BLaER1 (cell line): Measurements from ENCODE around the gene CAB39.

ENCODE experiments used
- H3K27ac ChIP-seq: shearing (Covaris generic); formaldehyde crosslinking; 2 replicates; pipeline ENCODE4 v1.8.1; 2022
- H3K27me3 ChIP-seq: shearing (Covaris generic); formaldehyde crosslinking; 2 replicates; pipeline ENCODE4 v1.8.1; 2022
- H3K36me3 ChIP-seq: shearing (Covaris generic); formaldehyde crosslinking; 2 replicates; pipeline ENCODE4 v1.8.1; 2022
- H3K4me1 ChIP-seq: shearing (Covaris generic); formaldehyde crosslinking; 2 replicates; pipeline ENCODE4 v1.8.1; 2022
- H3K4me2 ChIP-seq: shearing (Covaris generic); formaldehyde crosslinking; 2 replicates; pipeline ENCODE4 v1.8.1; 2022
- H3K4me3 ChIP-seq: shearing (Covaris generic); formaldehyde crosslinking; 2 replicates; pipeline ENCODE4 v1.8.1; 2022
- H3K9ac ChIP-seq: shearing (Covaris generic); formaldehyde crosslinking; 2 replicates; pipeline ENCODE4 v1.8.1; 2022
- H3K9me3 ChIP-seq: shearing (Covaris generic); formaldehyde crosslinking; 2 replicates; pipeline ENCODE4 v1.8.1; 2022
- H4K20me1 ChIP-seq: shearing (Covaris generic); formaldehyde crosslinking; 2 replicates; pipeline ENCODE4 v1.8.1; 2022
- Cebpa-rat ChIP-seq: shearing (Covaris generic); IDR thresholded peaks from 2 replicates; pipeline ENCODE4 v1.8.1; 2022

Gene CAB39

DNA sequence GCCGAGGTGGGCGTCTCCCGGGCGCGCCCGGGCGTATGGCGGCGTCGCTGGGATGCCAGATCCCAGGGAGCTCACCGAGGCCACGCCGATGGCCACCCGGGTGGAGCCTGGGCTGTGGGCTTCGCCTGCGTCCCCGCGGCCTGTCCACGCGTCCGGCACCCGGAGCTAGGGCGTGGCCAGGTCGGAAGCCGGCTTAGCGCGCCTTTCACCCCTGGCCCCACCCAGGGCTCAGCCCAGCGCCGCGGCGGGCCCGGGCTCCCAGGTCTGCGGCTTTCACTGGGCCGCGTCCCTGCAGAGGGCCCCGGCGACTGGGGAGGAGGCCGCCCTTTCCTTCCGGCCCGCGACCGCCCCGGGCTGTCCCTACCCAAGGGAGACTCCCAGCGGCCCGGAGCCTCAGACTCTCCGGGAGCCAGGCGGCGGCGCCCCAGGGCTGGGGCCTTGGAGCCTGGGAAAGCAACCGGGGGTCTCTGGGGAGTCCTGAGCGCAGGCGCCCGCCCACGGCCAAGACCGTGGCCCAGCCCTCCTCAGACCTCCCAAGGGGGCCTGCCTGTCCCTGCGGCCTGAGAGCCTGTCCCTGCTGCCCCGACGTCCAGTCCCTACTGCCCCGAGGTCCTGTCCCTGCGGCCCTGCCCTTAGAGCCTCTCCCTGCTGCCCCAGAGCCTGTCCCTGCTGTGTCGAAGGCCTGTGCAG is 115.8 kb downstream of the CAB39 start:
- Histone ChIP-seq H3K4me3 (peak overlapping the region; percentile 68), H3K9ac (peak overlapping the region; percentile 59), H3K4me2 (peak overlapping the region; percentile 97), H3K9me3 (no peaks in the 10 kb centered on the region), H3K27me3 (no peaks in the 10 kb centered on the region), H3K36me3 (no peaks in the 10 kb centered on the region), H3K27ac (peak overlapping the region; percentile 61), H3K4me1 (peaks cover 34% of the 10 kb centered on the region), H4K20me1 (no peaks in the 10 kb centered on the region)
- no peak for TF ChIP-seq Cebpa-rat

DNA sequence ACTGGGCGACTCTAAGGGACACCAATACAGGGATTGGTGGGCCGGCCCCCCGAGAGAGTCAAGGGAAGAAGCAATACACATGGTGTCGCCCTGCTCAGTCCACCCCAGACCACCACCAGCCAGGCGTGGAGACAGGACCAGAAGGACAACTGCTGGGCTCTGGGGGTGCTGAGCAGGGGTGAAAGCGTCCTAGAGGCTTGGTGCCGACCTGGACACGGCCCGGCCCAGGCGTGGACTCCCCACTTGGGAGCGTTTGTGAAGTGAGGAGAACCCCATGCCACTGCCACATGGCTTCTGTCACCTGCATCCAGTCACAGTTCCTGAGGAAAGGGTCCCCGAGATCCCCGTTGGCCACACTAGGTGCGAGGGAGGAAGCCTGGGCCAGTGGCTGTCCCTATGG is 116.7 kb downstream of the CAB39 start:
- no peak overlapping the region for H3K4me2 ChIP-seq
- no peak for TF ChIP-seq Cebpa-rat
- no peaks in the 10 kb centered on the region for H3K36me3 ChIP-seq
- H3K27me3 ChIP-seq: no peaks in the 10 kb centered on the region
- no peak overlapping the region for H3K9ac ChIP-seq
- H3K4me1 ChIP-seq: peaks cover 25% of the 10 kb centered on the region
- no peaks in the 10 kb centered on the region for H4K20me1 ChIP-seq
- no peak overlapping the region for H3K27ac ChIP-seq
- no peaks in the 10 kb centered on the region for H3K9me3 ChIP-seq
- no peak overlapping the region for H3K4me3 ChIP-seq

DNA sequence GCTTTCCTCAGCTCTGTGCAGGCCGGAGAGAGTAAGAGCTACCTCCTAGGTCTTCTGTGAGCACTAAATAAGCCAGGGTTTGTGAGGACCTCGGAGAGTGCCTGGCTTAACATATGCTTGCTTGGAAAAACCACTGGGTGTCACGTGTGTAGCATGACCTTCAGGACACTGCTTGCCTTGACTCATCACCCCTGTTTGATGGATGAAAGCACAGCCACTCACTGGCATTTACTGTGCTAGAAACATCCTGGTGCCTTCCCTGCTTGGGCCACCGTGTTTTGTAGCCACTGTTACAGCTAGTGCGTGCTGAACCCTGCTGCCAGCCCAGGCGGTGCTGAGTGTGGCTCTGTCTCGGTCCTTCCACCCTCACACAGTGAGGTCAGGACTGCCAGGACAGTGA is 117.3 kb downstream of the CAB39 start:
- Histone ChIP-seq H3K4me3 (no peak overlapping the region), H3K36me3 (no peaks in the 10 kb centered on the region), H3K9me3 (no peaks in the 10 kb centered on the region), H3K4me1 (peaks cover 23% of the 10 kb centered on the region), H3K27me3 (no peaks in the 10 kb centered on the region), H3K9ac (no peak overlapping the region), H3K4me2 (no peak overlapping the region), H4K20me1 (no peaks in the 10 kb centered on the region), H3K27ac (no peak overlapping the region)
- no peak for TF ChIP-seq Cebpa-rat

- Histone ChIP-seq H3K36me3 (no peaks in the 10 kb centered on the region), H3K4me3 (no peak overlapping the region), H3K27me3 (no peaks in the 10 kb centered on the region), H3K27ac (no peak overlapping the region), H3K9me3 (no peaks in the 10 kb centered on the region), H4K20me1 (no peaks in the 10 kb centered on the region), H3K9ac (no peak overlapping the region), H3K4me2 (no peak overlapping the region), H3K4me1 (peaks cover 23% of the 10 kb centered on the region)
- no peak for TF ChIP-seq Cebpa-rat
These were observed 117.8 kb downstream of the CAB39 start for GRCh38 chr2:230830428-230830827.

DNA sequence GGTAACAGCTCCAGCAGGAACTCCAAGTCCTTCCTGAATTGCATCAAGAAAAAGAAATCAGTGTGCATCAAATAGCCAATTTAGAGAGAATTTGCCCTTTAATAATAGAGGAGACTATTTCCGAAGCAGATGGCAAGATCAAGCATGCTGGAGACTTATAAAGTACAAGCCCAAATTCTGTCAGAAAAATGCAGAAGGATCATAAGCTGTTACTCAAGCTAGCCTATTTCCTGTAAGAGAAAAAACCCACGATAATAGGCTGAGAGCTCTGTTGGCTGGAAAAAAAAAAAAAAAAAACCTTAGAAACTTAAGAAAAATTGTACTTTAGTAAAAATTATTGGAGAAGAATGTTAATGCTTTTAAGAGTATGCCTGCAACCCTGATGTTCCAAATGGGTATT is 127.7 kb downstream of the CAB39 start:
- H3K36me3 ChIP-seq: no peaks in the 10 kb centered on the region
- H3K4me3 ChIP-seq: no peak overlapping the region
- H3K9me3 ChIP-seq: peaks cover 11% of the 10 kb centered on the region; the same call in 1 of the 2 replicates
- no peaks in the 10 kb centered on the region for H4K20me1 ChIP-seq
- H3K4me2 ChIP-seq: no peak overlapping the region
- no peaks in the 10 kb centered on the region for H3K4me1 ChIP-seq
- no peaks in the 10 kb centered on the region for H3K27me3 ChIP-seq
- TF ChIP-seq Cebpa-rat: no peak
- no peak overlapping the region for H3K9ac ChIP-seq
- H3K27ac ChIP-seq: no peak overlapping the region

DNA sequence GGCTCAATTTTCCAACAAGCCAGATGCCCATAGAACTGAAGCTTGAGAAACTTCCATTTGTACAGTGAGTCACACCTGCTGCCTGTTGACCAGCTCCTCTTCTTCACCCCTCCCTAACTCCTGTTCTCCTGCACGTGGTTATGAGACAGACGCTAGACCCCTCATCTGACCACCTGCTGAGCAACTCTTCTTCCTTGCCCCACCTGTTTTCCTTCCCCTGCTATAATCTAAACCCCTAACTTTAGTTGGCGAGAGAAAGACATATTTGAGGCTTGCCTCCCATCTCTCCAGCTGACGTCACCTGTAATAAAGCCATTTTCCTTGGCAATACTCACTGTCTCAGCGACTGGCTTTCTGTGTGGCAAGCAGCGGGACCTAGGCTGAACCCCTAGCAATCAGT is 129.8 kb downstream of the CAB39 start:
- Histone ChIP-seq H3K4me3 (no peak overlapping the region), H3K4me1 (no peaks in the 10 kb centered on the region), H3K4me2 (no peak overlapping the region), H3K9ac (no peak overlapping the region), H3K36me3 (no peaks in the 10 kb centered on the region), H3K27ac (no peak overlapping the region), H3K27me3 (no peaks in the 10 kb centered on the region), H3K9me3 (peaks cover 18% of the 10 kb centered on the region; the same call in 1 of the 2 replicates), H4K20me1 (no peaks in the 10 kb centered on the region)
- TF ChIP-seq Cebpa-rat: no peak

- TF ChIP-seq Cebpa-rat: no peak
These were observed 130.5 kb downstream of the CAB39 start for GRCh38 chr2:230843132-230843531.

GRCh38 chr2:230846360-230846759 is 133.7 kb downstream of the CAB39 start:
- H3K4me1 ChIP-seq: no peaks in the 10 kb centered on the region
- peaks cover 26% of the 10 kb centered on the region for H3K9me3 ChIP-seq
- no peaks in the 10 kb centered on the region for H3K36me3 ChIP-seq
- H4K20me1 ChIP-seq: no peaks in the 10 kb centered on the region
- TF ChIP-seq Cebpa-rat: no peak
- H3K4me3 ChIP-seq: no peak overlapping the region
- H3K27me3 ChIP-seq: no peaks in the 10 kb centered on the region
- H3K4me2 ChIP-seq: no peak overlapping the region
- no peak overlapping the region for H3K27ac ChIP-seq
- H3K9ac ChIP-seq: no peak overlapping the region

More at GRCh38 chr2:230843132-230843531, 130.5 kb downstream of the CAB39 start:
- Histone ChIP-seq H3K4me2 (no peak overlapping the region), H3K4me1 (no peaks in the 10 kb centered on the region), H3K27me3 (no peaks in the 10 kb centered on the region), H3K9me3 (peaks cover 20% of the 10 kb centered on the region), H3K36me3 (no peaks in the 10 kb centered on the region), H3K9ac (no peak overlapping the region), H3K27ac (no peak overlapping the region), H3K4me3 (no peak overlapping the region), H4K20me1 (no peaks in the 10 kb centered on the region)

DNA sequence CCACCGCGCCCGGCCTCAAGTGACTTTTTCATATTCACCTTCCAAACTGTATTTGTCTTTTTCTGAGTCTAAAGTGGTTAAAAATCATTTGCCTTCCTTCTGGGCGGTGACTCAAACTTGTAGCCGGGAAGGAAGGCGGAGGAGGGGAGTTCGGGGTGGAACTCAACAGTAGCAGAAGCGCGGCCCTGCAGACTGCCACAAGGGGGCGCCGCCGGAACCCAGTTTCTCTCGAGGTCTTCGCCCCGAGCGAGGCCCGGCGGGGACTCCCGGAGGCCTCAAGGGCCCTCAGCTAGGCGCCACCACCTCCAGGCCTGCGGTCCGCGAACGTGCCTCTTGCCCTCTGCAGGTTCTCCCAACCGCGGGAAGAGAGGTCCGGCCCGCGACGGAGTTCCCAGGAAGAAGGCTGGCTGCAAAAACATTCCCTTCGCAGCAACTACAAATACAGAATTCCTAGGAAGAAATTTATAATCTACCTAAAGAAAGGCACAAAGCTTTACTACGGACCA is 135.3 kb downstream of the CAB39 start:
- Histone ChIP-seq H3K36me3 (no peaks in the 10 kb centered on the region), H3K4me1 (no peaks in the 10 kb centered on the region), H3K27me3 (no peaks in the 10 kb centered on the region), H3K4me3 (no peak overlapping the region), H3K9me3 (peaks cover 26% of the 10 kb centered on the region), H3K9ac (no peak overlapping the region), H3K27ac (no peak overlapping the region), H4K20me1 (no peaks in the 10 kb centered on the region), H3K4me2 (no peak overlapping the region)
- TF ChIP-seq Cebpa-rat: no peak

- no peak for TF ChIP-seq Cebpa-rat
- Histone ChIP-seq H3K4me1 (no peaks in the 10 kb centered on the region), H3K27ac (no peak overlapping the region), H3K4me3 (no peak overlapping the region), H3K4me2 (no peak overlapping the region), H3K36me3 (no peaks in the 10 kb centered on the region), H3K9ac (no peak overlapping the region), H4K20me1 (no peaks in the 10 kb centered on the region), H3K9me3 (peaks cover 26% of the 10 kb centered on the region), H3K27me3 (no peaks in the 10 kb centered on the region)
These were observed 137.2 kb downstream of the CAB39 start for GRCh38 chr2:230849633-230850357.
